ENCODE data around the gene CYSRT1. TPM values are rescaled to one million over a fixed set of nuclear protein-coding genes. Genes with fewer than 3 reads are reported as not detected.

The CYSRT1 gene
- total RNA-seq, 1 experiment from 2014 or later: 1.0 TPM

- peak overlapping the region; percentile 14 for H3K18ac ChIP-seq (ENCODE audit: insufficient read length, low read depth, low read length)
- no peak overlapping the region for H4K91ac ChIP-seq (ENCODE audit: insufficient read length, low read depth, low read length)
- H3K4me3 Mint-ChIP-seq: peak overlapping the region; percentile 74 to 86
- peak; percentile 34; the same call in 1 of the 3 replicates for TF ChIP-seq CTCF (conservative IDR thresholded peaks at IDR 0.05)
- peaks cover 25 to 38% of the 10 kb centered on the region in 2 experiments for H3K4me1 Mint-ChIP-seq
- no peak overlapping the region for H3K9ac ChIP-seq (ENCODE audit: extremely low read depth, insufficient read length, low read length)
- no peak overlapping the region for H2BK12ac ChIP-seq (ENCODE audit: insufficient read length, low read depth, low read length)
- no peak overlapping the region for H2BK15ac ChIP-seq (ENCODE audit: low read depth, low read length)
- DNase-seq: no peak
- H3K27ac ChIP-seq (ENCODE audit: insufficient read length, low read depth, low read length): no peak overlapping the region
- peaks cover under 1% of the 10 kb centered on the region for H3K27me3 Mint-ChIP-seq (ENCODE audit: low read depth)
- no peaks in the 10 kb centered on the region; a peak in 2 of 5 replicates for H3K9me3 Mint-ChIP-seq
- H2BK120ac ChIP-seq (ENCODE audit: low read depth, low read length, poor library complexity, severe bottlenecking): no peak overlapping the region
- no peaks in the 10 kb centered on the region for H3K9me3 ChIP-seq (ENCODE audit: control insufficient read depth, low read depth, low read length)
- H2AFZ ChIP-seq (ENCODE audit: low read length): no peak overlapping the region
- H3K36me3 Mint-ChIP-seq (ENCODE audit: insufficient read depth in 1 of 3, low read depth in 3 of 3): peaks cover 19 to 26% (median 24%) of the 10 kb centered on the region in 3 experiments
- peak overlapping the region; percentile 33 for H3K14ac ChIP-seq (ENCODE audit: insufficient read depth, low read length)
- peaks cover 3% of the 10 kb centered on the region; the same call in 1 of the 2 replicates for H3K4me1 ChIP-seq (ENCODE audit: insufficient read depth, low read length)
- no peak overlapping the region for H4K8ac ChIP-seq (replicated peaks; ENCODE audit: insufficient read length, low read depth, low read length)
- H3T11ph ChIP-seq (ENCODE audit: low read length): no peak overlapping the region
- no peak overlapping the region for H2BK5ac ChIP-seq (ENCODE audit: insufficient read length, low read length)
- H3K4ac ChIP-seq (ENCODE audit: low read depth, low read length): no peak overlapping the region
- no peaks in the 10 kb centered on the region for H3K79me2 ChIP-seq (ENCODE audit: insufficient read depth, low read length)
- WGBS (ENCODE audit: extremely low coverage, insufficient read length, low lambda C conversion rate): no CpG with 5 or more reads among the region's 58 CpGs
- H3K23me2 ChIP-seq (ENCODE audit: insufficient read length, low read depth, low read length, poor library complexity, severe bottlenecking): peaks cover 12% of the 10 kb centered on the region
- no peak overlapping the region for H3K56ac ChIP-seq (ENCODE audit: insufficient read length, low read depth, low read length)
- H3K27me3 ChIP-seq (ENCODE audit: insufficient read depth, low read length): no peaks in the 10 kb centered on the region
- H2BK20ac ChIP-seq (ENCODE audit: low read depth, low read length, poor library complexity, severe bottlenecking): no peak overlapping the region
- H3K23ac ChIP-seq (ENCODE audit: insufficient read length, low read depth, low read length): no peak overlapping the region
- H4K5ac ChIP-seq (ENCODE audit: insufficient read length, low read depth, low read length): no peak overlapping the region
- no peak overlapping the region for H3K27ac Mint-ChIP-seq
- no peaks in the 10 kb centered on the region for H3K79me1 ChIP-seq (ENCODE audit: insufficient read depth, low read depth, low read length, poor library complexity, severe bottlenecking)
- H4K20me1 ChIP-seq (ENCODE audit: control insufficient read depth, insufficient read depth, insufficient read length): peaks cover 3% of the 10 kb centered on the region
- peak overlapping the region; percentile 7 for H3K4me2 ChIP-seq (ENCODE audit: insufficient read depth, insufficient read length, low read length)
- H2AK5ac ChIP-seq (ENCODE audit: insufficient read length, low read length): no peak overlapping the region
Observed at GRCh38 chr9:137240318-137240840, 15.4 kb downstream of the CYSRT1 start.

All from H9 (cell line).